ENCODE data around the gene APLP1.

Gene APLP1

DNA sequence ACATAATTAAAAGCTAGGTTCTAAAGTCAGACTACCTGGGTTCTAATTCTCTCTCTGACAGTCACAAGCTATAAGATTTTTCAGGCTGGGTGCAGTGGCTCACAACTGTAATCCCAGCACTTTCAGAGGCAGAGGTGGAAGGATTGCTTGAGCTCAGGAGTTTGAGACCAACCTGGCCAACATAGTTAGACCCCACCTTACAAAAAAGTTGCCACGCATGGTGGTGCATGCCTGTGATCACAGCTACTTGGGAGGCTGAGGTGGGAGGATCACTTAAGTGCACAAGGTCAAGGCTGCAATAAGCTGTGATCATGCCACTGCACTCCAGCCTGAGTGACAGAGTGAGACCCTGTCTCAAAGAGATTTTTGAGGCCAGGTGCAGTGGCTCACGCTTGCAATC, 26.0 kb downstream of the APLP1 start:
- no peak for DNase-seq (ENCODE audit: low read depth, low spot score)
- no peak overlapping the region for H3K4me3 ChIP-seq (ENCODE audit: low read depth, low read length)
- CTCF ChIA-PET = interaction anchor here (0.9 to 3.4 kb wide), 4 partner anchors 12 to 40 kb away, joined by 3 to 19 read pairs (median 9); no protein-coding TSS in a partner anchor
- POLR2A ChIA-PET = no interaction called here
- TF ChIP-seq, protein P1, sequence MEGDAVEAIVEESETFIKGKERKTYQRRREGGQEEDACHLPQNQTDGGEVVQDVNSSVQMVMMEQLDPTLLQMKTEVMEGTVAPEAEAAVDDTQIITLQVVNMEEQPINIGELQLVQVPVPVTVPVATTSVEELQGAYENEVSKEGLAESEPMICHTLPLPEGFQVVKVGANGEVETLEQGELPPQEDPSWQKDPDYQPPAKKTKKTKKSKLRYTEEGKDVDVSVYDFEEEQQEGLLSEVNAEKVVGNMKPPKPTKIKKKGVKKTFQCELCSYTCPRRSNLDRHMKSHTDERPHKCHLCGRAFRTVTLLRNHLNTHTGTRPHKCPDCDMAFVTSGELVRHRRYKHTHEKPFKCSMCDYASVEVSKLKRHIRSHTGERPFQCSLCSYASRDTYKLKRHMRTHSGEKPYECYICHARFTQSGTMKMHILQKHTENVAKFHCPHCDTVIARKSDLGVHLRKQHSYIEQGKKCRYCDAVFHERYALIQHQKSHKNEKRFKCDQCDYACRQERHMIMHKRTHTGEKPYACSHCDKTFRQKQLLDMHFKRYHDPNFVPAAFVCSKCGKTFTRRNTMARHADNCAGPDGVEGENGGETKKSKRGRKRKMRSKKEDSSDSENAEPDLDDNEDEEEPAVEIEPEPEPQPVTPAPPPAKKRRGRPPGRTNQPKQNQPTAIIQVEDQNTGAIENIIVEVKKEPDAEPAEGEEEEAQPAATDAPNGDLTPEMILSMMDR (IDR thresholded peaks at IDR 0.05; ENCODE audit: insufficient read depth, low read length, missing control alignments) = no peak

- CTCF ChIA-PET = interaction anchor here (0.6 to 3.4 kb wide), 2 partner anchors 13 to 27 kb away, joined by 3 to 19 read pairs; no protein-coding TSS in a partner anchor
- POLR2A ChIA-PET = no interaction called here
- TF ChIP-seq, protein P1 (IDR thresholded peaks at IDR 0.05; ENCODE audit: insufficient read depth, low read length, missing control alignments) = no peak
- no peak for DNase-seq (ENCODE audit: low read depth, low spot score)
- no peak overlapping the region for H3K4me3 ChIP-seq (ENCODE audit: low read depth, low read length)
These were observed 27.7 kb downstream of the APLP1 start for GRCh38 chr19:35895911-35896642.

- DNase-seq (ENCODE audit: low read depth, low spot score) = no peak
- ChIA-PET POLR2A (no interaction called here), CTCF (interaction anchor here (0.6 to 3.4 kb wide), 2 partner anchors 14 to 26 kb away, joined by 3 to 19 read pairs; no protein-coding TSS in a partner anchor)
- TF ChIP-seq, protein P1 (IDR thresholded peaks at IDR 0.05; ENCODE audit: insufficient read depth, low read length, missing control alignments) = no peak
- no peak overlapping the region for H3K4me3 ChIP-seq (ENCODE audit: low read depth, low read length)
These were observed 28.3 kb downstream of the APLP1 start for GRCh38 chr19:35896643-35897040.

- TF ChIP-seq, protein P1 (IDR thresholded peaks at IDR 0.05; ENCODE audit: insufficient read depth, low read length, missing control alignments) = no peak
- POLR2A ChIA-PET = no interaction called here
- peak overlapping the region; percentile 71 for H3K4me3 ChIP-seq (ENCODE audit: low read depth, low read length)
- no peak for DNase-seq (ENCODE audit: low read depth, low spot score)
- CTCF ChIA-PET = interaction anchor here (1.0 kb wide), 1 partner anchor 16 kb away, joined by 4 read pairs; no protein-coding TSS in a partner anchor
These were observed 29.5 kb downstream of the APLP1 start for GRCh38 chr19:35897706-35898451.

DNA sequence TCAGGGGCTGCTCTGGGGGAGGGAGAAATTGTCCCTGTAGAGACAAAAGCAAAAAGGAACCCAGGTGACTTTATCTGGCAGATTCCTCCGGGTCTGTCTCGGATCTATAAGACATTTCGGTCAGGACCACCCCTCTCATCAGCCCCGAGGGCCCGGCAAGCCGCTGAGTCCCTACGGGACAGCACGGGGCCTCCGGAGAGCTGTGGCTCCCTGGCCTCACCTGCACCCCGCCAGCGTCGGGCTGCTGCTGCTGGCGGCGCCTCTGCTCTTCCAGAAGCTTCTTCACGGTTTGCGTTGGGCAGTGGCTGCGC, 30.1 kb downstream of the APLP1 start:
- peak overlapping the region; percentile 71 for H3K4me3 ChIP-seq (ENCODE audit: low read depth, low read length)
- ChIA-PET POLR2A (no interaction called here), CTCF (interaction anchor here (1.0 kb wide), 1 partner anchor 17 kb away, joined by 4 read pairs; no protein-coding TSS in a partner anchor)
- no peak for DNase-seq (ENCODE audit: low read depth, low spot score)
- TF ChIP-seq, protein P1 (IDR thresholded peaks at IDR 0.05; ENCODE audit: insufficient read depth, low read length, missing control alignments) = no peak

DNA sequence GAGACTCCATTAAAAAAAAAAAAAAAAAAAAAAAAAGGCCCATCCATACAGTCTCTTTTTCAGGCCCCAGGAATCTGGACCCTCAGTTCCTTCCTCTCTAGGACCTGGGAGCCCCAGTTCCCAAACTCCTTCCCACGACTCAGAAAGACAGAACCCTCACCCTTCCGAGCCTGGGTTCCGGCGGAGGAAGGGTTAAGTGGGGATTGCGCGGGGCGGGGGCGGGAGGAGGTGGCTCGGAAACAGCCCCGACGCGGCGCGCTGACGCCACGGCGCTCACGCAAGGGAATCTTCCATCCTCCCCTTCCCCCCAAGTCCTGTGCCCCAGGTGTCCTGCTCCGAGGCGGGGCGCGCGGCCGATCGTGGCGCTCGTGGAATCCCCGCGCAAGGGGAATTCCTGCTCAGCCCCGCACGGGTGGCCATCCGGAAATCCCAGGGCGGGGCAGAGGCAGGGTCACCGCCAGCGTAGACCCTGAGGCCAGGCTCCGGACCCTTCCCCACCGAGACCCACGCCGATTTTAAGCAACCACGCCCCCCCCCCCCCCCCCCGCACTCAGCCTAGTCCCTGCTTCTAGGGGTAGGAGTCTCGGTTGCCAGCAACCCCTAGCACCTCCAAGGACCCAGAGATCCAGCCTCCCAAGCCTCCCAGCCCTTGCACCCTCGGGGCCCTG, 31.3 kb downstream of the APLP1 start:
- ChIA-PET CTCF (interaction anchor here (1.8 kb wide), 1 partner anchor 33 kb away, joined by 7 read pairs; no protein-coding TSS in a partner anchor), POLR2A (no interaction called here)
- TF ChIP-seq, protein P1 (IDR thresholded peaks at IDR 0.05; ENCODE audit: insufficient read depth, low read length, missing control alignments) = no peak
- H3K4me3 ChIP-seq (ENCODE audit: low read depth, low read length) = peak overlapping the region; percentile 71
- DNase-seq (ENCODE audit: low read depth, low spot score) = peak; percentile 9

Measured in AG04449 (cell line).